CD4-positive, alpha-beta memory T cell (primary cell): ENCODE results near the gene NFATC1. TPM values are rescaled to one million over a fixed set of nuclear protein-coding genes. Genes with fewer than 3 reads are reported as not detected.

ENCODE experiments used
- CTCF ChIA-PET: fragments of 350-600 bp; sonication (Branson Sonifier 250); formaldehyde crosslinking; loops from one replicate; lab custom pipeline; 2021; ENCODE audit warnings: inconsistent platforms; ENCODE audit not compliant: partially characterized antibody; lab: Charles Lee
- POLR2A ChIA-PET: fragments of 350-600 bp; sonication (Branson Sonifier 250); formaldehyde crosslinking; loops from one replicate; lab custom pipeline; 2021; ENCODE audit not compliant: partially characterized antibody; lab: Charles Lee
- DNase-seq, 5 donors: peaks; one replicate each; pipeline versions ENCODE4 v3.0.0 to v3.0.0-alpha.2; 2020 to 2022; ENCODE audit warnings: mixed read lengths in 1 of 5
- H3K27ac ChIP-seq: one replicate; pipeline ENCODE4 v1.7.0; 2013; ENCODE audit warnings: low read depth, low read length
- H3K27me3 ChIP-seq: 2 replicates; pipeline ENCODE4 v1.7.0; 2013; ENCODE audit warnings: mild to moderate bottlenecking, low read length, moderate library complexity; ENCODE audit not compliant: insufficient read depth
- H3K36me3 ChIP-seq: 2 replicates; pipeline ENCODE4 v1.7.0; 2013; ENCODE audit warnings: mild to moderate bottlenecking, low read length, moderate library complexity; ENCODE audit not compliant: insufficient read depth
- H3K4me1 ChIP-seq: 2 replicates; pipeline ENCODE4 v1.7.0; 2013; ENCODE audit warnings: mild to moderate bottlenecking, low read length, moderate library complexity; ENCODE audit not compliant: insufficient read depth
- H3K4me3 ChIP-seq, 2 donors: one replicate each; pipeline ENCODE4 v1.7.0; 2013; ENCODE audit warnings: low read length in 2 of 2, mild to moderate bottlenecking in 1 of 2
- H3K9me3 ChIP-seq, 2 donors: one replicate each; pipeline ENCODE4 v1.7.0; 2013; ENCODE audit warnings: low read length in 2 of 2, control low read depth in 1 of 2; ENCODE audit not compliant: control insufficient read depth in 1 of 2
- H3K27ac Mint-ChIP-seq, 7 donors: one replicate each; pipeline ENCODE4 v1.8.0; 2020 to 2021; ENCODE audit warnings: mixed read lengths in 7 of 7, mild to moderate bottlenecking in 6 of 7, inconsistent platforms in 3 of 7, moderate library complexity in 3 of 7
- H3K27me3 Mint-ChIP-seq, 2 donors: one replicate each; pipeline ENCODE4 v1.8.0; 2020 to 2021; ENCODE audit warnings: mixed read lengths in 2 of 2
- H3K36me3 Mint-ChIP-seq, 2 donors: one replicate each; pipeline ENCODE4 v1.8.0; 2020 to 2021; ENCODE audit warnings: mixed read lengths in 2 of 2, inconsistent platforms in 1 of 2, mild to moderate bottlenecking in 1 of 2
- H3K4me1 Mint-ChIP-seq, 4 donors: one replicate each; pipeline ENCODE4 v1.8.0; 2020 to 2021; ENCODE audit warnings: mixed read lengths in 4 of 4, mild to moderate bottlenecking in 1 of 4
- H3K4me3 Mint-ChIP-seq, 8 donors: one replicate each; pipeline ENCODE4 v1.8.0; 2020 to 2021; ENCODE audit warnings: mixed read lengths in 8 of 8, mild to moderate bottlenecking in 7 of 8, moderate library complexity in 6 of 8, inconsistent platforms in 3 of 8
- H3K9me3 Mint-ChIP-seq, 8 donors: one replicate each; pipeline ENCODE4 v1.8.0; 2020 to 2021; ENCODE audit warnings: mixed read lengths in 8 of 8, mild to moderate bottlenecking in 5 of 8, inconsistent platforms in 3 of 8, moderate library complexity in 1 of 8
- intact Hi-C: fragments of 100-400 bp; cut with micrococcal nuclease; formaldehyde crosslinking; loops from one replicate; pipeline ENCODE4 v1.15.1; 2023
- polyA plus RNA-seq, 2 donors: library from polyadenylated mRNA; unstranded; fragments of 300-500 nt; fragmentation: Illumina TruSeq; gene quantifications; one replicate each; pipeline ENCODE4 v1.2.3, GENCODE V29; 2021
- total RNA-seq, 2 experiments: library from RNA; stranded (reverse); gene quantifications; one replicate each; pipeline ENCODE4 v1.2.3, GENCODE V29; 2021

The NFATC1 gene
- total and polyA plus RNA-seq, 4 experiments from 2014 or later = 15.3 to 69.6 (median 54.9) TPM

DNA sequence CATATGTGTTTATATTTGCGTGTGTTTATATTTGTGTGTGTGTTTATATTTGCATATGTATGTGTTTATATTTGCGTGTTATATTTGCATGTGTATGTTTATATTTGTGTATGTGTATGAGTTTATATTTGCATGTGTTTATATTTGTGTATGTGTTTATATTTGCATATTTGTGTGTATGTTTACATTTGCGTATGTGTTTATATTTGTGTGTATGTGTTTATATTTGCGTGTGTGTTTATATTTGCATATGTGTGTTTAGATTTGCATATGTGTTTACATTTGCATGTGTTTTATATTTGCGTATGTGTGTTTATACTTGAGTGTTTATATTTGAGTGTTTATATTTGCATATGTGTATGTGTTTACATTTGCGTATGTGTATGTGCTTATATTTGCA is 168.2 kb downstream of the NFATC1 start:
- intact Hi-C loops = no loop called here
- no peak overlapping the region for H3K4me3 ChIP-seq
- H3K27me3 Mint-ChIP-seq = peaks cover 0 to 2% of the 10 kb centered on the region in 2 donors

DNA sequence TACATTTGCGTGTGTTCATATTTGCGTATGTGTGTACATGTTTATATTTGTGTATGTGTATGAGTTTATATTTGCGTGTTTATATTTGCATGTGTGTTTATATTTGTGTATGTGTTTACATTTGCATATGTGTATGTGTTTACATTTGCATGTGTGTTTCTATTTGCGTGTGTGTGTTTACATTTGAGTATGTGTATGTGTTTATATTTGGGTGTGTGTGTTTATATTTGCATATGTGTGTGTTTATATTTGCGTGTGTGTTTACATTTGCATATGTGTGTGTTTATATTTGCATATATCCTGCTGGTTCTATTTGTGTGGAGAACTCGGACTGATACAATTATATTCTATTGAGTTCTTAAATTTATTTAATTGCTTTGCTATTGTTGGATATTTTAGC is 168.7 kb downstream of the NFATC1 start:
- Mint-ChIP-seq H3K4me1 (no peaks in the 10 kb centered on the region), H3K27ac (no peak overlapping the region), H3K27me3 (peaks cover 2 to 5% of the 10 kb centered on the region in 2 donors), H3K9me3 (no peaks in the 10 kb centered on the region), H3K4me3 (no peak overlapping the region), H3K36me3 (no peaks in the 10 kb centered on the region)
- no peak for DNase-seq
- CTCF ChIA-PET = no interaction called here
- Histone ChIP-seq H3K9me3 (no peaks in the 10 kb centered on the region), H3K4me1 (no peaks in the 10 kb centered on the region), H3K4me3 (no peak overlapping the region), H3K36me3 (no peaks in the 10 kb centered on the region), H3K27me3 (no peaks in the 10 kb centered on the region), H3K27ac (no peak overlapping the region)
- POLR2A ChIA-PET = no interaction called here
- intact Hi-C loops = no loop called here

More for the DNA sequence above, 168.2 kb downstream of the NFATC1 start:
- Histone ChIP-seq H3K4me1 (no peaks in the 10 kb centered on the region), H3K9me3 (no peaks in the 10 kb centered on the region), H3K36me3 (no peaks in the 10 kb centered on the region), H3K27me3 (no peaks in the 10 kb centered on the region), H3K27ac (no peak overlapping the region)
- Mint-ChIP-seq H3K4me1 (no peaks in the 10 kb centered on the region), H3K27ac (no peak overlapping the region), H3K36me3 (no peaks in the 10 kb centered on the region), H3K9me3 (no peaks in the 10 kb centered on the region), H3K4me3 (no peak overlapping the region)
- ChIA-PET POLR2A (no interaction called here), CTCF (no interaction called here)
- DNase-seq = no peak

DNA sequence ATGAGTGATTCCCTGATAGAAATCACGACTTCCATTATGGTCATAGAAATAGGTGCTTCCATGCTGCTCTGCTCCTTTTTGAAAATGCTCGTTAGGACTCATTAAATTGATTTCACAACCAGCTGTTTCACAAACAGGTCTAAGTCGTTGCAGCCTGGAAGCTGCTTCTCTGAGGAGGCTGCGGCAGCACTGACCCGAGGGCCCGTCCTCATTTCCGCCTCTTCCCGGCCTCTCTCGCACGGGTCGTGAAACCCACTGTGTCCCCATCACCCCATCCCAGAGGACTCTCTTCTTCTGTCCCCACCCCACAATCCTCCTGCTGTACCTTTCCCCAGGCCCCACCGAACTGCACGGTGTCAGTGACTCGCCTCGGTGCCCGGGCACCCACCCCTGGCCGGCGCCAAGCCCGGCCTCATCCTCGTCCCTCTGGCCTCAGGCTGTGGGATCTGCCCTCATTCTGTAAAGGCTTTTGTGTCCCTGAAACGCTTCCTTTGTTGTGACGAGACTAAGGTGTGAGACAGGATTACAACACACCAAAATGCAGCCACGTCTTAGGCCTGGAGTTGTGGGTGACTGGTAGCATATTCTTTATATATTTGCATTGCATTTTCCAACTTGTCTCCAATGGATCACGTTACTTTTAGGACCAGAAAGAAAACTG is 171.2 kb downstream of the NFATC1 start:
- intact Hi-C loops = no loop called here
- no peak overlapping the region for H3K4me3 Mint-ChIP-seq
- no peak for DNase-seq
- no peak overlapping the region for H3K27ac Mint-ChIP-seq
- Histone ChIP-seq H3K27ac (no peak overlapping the region), H3K9me3 (no peaks in the 10 kb centered on the region), H3K4me3 (no peak overlapping the region), H3K4me1 (no peaks in the 10 kb centered on the region), H3K27me3 (no peaks in the 10 kb centered on the region), H3K36me3 (no peaks in the 10 kb centered on the region)
- CTCF ChIA-PET = no interaction called here
- POLR2A ChIA-PET = no interaction called here
- H3K27me3 Mint-ChIP-seq = peaks cover 4 to 10% of the 10 kb centered on the region in 2 donors
- peaks cover 0 to 1% of the 10 kb centered on the region in 2 donors for H3K36me3 Mint-ChIP-seq
- H3K9me3 Mint-ChIP-seq = peaks cover 0 to 12% (median 3%) of the 10 kb centered on the region in 8 donors
- no peaks in the 10 kb centered on the region for H3K4me1 Mint-ChIP-seq

DNA sequence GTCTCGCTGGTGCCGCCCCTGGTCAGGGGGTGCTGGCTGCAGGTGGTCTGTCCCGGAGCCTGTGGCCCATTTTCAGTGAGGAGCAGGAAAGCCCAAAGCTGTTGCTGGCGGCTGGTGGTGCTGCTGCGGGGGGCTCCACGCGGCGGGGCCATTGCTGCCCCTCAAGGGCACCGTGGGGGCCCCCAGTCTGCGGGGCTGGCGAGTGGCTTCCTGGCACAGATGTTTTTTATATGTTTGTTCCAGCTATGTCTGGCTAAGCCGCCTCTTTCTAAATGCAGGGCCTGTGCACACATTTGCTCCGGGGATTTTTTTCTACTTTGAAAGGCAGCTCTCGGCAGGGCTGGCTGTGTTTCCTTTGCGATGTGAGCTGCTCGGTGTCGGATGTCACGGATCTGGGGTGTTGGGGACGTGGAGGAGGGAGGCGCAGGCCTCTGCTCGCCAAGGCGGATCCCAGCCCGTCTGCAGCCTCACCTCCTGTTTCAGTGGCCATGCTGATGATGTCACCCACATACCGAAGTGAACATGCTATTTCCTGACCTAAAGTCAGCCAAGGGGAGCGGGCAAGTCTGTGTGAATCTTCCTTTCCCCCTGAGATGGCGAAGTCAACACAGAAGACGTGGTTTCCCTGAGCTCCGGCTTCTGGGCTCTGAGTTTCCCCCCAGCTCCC is 171.9 kb downstream of the NFATC1 start:
- H3K4me3 Mint-ChIP-seq = no peak overlapping the region
- no peak overlapping the region for H3K27ac Mint-ChIP-seq
- peaks cover 4 to 10% of the 10 kb centered on the region in 2 donors for H3K27me3 Mint-ChIP-seq
- Histone ChIP-seq H3K4me3 (no peak overlapping the region), H3K9me3 (peaks cover 0 to under 1% of the 10 kb centered on the region in 2 donors), H3K36me3 (no peaks in the 10 kb centered on the region), H3K27ac (no peak overlapping the region), H3K4me1 (no peaks in the 10 kb centered on the region), H3K27me3 (no peaks in the 10 kb centered on the region)
- H3K4me1 Mint-ChIP-seq = no peaks in the 10 kb centered on the region
- POLR2A ChIA-PET = no interaction called here
- DNase-seq = no peak
- intact Hi-C loops = no loop called here
- CTCF ChIA-PET = no interaction called here
- peaks cover 1 to 5% of the 10 kb centered on the region in 2 donors for H3K36me3 Mint-ChIP-seq
- peaks cover 0 to 18% (median 9%) of the 10 kb centered on the region in 8 donors for H3K9me3 Mint-ChIP-seq

DNA sequence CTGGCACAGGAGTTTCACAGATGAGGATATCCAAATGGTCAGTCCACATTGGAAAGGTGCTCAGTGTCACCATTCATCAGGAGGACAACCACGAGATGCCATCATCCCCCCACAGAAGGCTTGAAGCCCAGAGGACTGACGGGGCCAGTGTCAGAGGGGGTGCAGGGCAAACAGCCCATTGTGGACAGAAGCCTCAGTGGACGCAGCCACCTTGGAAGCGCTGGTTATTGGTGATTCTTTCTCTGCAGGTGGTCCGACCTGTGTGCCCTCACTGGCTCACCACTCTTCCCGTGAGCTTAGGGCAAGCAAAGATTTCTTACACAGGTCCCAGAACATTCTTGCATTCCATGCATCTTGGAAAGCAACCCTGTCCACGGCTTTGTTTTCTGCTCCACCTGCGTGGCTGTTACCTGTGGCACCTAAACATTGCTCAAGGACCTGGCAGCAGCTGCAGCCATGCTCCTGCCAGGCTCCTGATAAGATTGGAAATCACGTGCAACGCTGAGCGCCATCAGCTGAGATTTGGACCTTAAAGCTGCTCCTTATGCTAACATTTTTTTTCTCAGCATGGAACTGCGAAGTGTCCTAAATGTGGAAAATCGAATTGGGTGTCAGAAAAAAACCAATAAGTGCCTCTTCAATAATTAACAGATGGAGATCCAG is 172.9 kb downstream of the NFATC1 start:
- Histone ChIP-seq H3K36me3 (no peaks in the 10 kb centered on the region), H3K27ac (no peak overlapping the region), H3K9me3 (peaks cover 0 to 10% of the 10 kb centered on the region in 2 donors), H3K27me3 (no peaks in the 10 kb centered on the region), H3K4me1 (no peaks in the 10 kb centered on the region), H3K4me3 (no peak overlapping the region)
- CTCF ChIA-PET = no interaction called here
- Mint-ChIP-seq H3K4me3 (no peak overlapping the region), H3K27ac (no peak overlapping the region), H3K9me3 (peaks cover 0 to 28% (median 19%) of the 10 kb centered on the region in 8 donors), H3K27me3 (peaks cover 4 to 10% of the 10 kb centered on the region in 2 donors), H3K36me3 (peaks cover 1 to 5% of the 10 kb centered on the region in 2 donors), H3K4me1 (no peaks in the 10 kb centered on the region)
- intact Hi-C loops = no loop called here
- POLR2A ChIA-PET = no interaction called here
- DNase-seq = no peak

DNA sequence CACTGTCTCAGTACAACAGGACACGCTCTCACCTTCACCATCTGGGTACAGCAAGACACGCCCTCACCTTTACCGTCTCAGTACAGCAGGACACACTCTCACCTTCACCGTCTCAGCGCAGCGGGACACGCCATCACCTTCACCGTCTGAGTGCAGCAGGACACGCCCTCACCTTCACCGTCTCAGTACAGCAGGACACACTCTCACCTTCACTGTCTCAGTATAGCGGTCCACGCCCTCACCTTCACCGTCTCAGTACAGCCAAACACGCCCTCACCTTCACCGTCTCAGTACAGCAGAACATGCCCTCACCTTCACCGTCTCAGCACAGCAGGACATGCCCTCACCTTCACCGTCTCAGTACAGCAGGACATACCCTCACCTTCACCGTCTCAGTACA is 174.0 kb downstream of the NFATC1 start:
- H3K4me1 ChIP-seq = peaks cover under 1% of the 10 kb centered on the region
- H3K9me3 ChIP-seq = peaks cover 0 to 10% of the 10 kb centered on the region in 2 donors
- Mint-ChIP-seq H3K9me3 (peaks cover 0 to 32% (median 20%) of the 10 kb centered on the region in 8 donors), H3K27me3 (peaks cover 4 to 10% of the 10 kb centered on the region in 2 donors), H3K4me3 (no peak overlapping the region), H3K27ac (no peak overlapping the region), H3K36me3 (peaks cover 1 to 5% of the 10 kb centered on the region in 2 donors), H3K4me1 (no peaks in the 10 kb centered on the region)
- H3K27ac ChIP-seq = no peak overlapping the region
- ChIA-PET POLR2A (no interaction called here), CTCF (no interaction called here)
- H3K4me3 ChIP-seq = no peak overlapping the region
- no peak for DNase-seq
- H3K36me3 ChIP-seq = no peaks in the 10 kb centered on the region
- H3K27me3 ChIP-seq = no peaks in the 10 kb centered on the region
- intact Hi-C loops = no loop called here
